Naive B cell (primary cell): ENCODE results near the gene MDK. TPM values are rescaled to one million over a fixed set of nuclear protein-coding genes. Genes with fewer than 3 reads are reported as not detected.

Experiments
- ATAC-seq, 2 donors: fragments of 150-1000 bp; cut with Tn5 transposase; 2 replicates each; pipeline ENCODE4 v1.10.0; 2021; ENCODE audit warnings: low read depth in 2 of 2, mild to moderate bottlenecking in 2 of 2, moderate library complexity in 2 of 2
- DNase-seq: peaks from one replicate; pipeline ENCODE4 v3.0.0; 2022
- H3K27ac Mint-ChIP-seq, 6 donors: one replicate each; pipeline ENCODE4 v1.8.0; 2020 to 2022; ENCODE audit warnings: mild to moderate bottlenecking in 6 of 6, mixed read lengths in 6 of 6, moderate library complexity in 5 of 6, inconsistent platforms in 2 of 6
- H3K27me3 Mint-ChIP-seq, 3 donors: one replicate each; pipeline ENCODE4 v1.8.0; 2021 to 2022; ENCODE audit warnings: mixed read lengths in 3 of 3, mild to moderate bottlenecking in 1 of 3
- H3K36me3 Mint-ChIP-seq, 2 donors: one replicate each; pipeline ENCODE4 v1.8.0; 2020 to 2022; ENCODE audit warnings: mixed read lengths in 2 of 2, inconsistent platforms in 1 of 2, mild to moderate bottlenecking in 1 of 2
- H3K4me1 Mint-ChIP-seq, 3 donors: one replicate each; pipeline ENCODE4 v1.8.0; 2020 to 2022; ENCODE audit warnings: mixed read lengths in 3 of 3, inconsistent platforms in 1 of 3, mild to moderate bottlenecking in 1 of 3, moderate library complexity in 1 of 3
- H3K4me3 Mint-ChIP-seq, 8 donors: one replicate each; pipeline ENCODE4 v1.8.0; 2020 to 2022; ENCODE audit warnings: mild to moderate bottlenecking in 8 of 8, mixed read lengths in 8 of 8, moderate library complexity in 8 of 8, inconsistent platforms in 2 of 8
- H3K9me3 Mint-ChIP-seq, 7 donors: one replicate each; pipeline ENCODE4 v1.8.0; 2020 to 2022; ENCODE audit warnings: mixed read lengths in 7 of 7, mild to moderate bottlenecking in 5 of 7, inconsistent platforms in 2 of 7, moderate library complexity in 1 of 7
- polyA plus RNA-seq, 6 donors: library from polyadenylated mRNA; unstranded; fragments of 300-500 nt; fragmentation: Illumina TruSeq; gene quantifications; one replicate each; pipeline ENCODE4 v1.2.3, GENCODE V29; 2021; ENCODE audit warnings: low read depth in 6 of 6

MDK gene
- polyA plus RNA-seq, 6 donors from 2014 or later: 0.52 to 1.8 (median 1.5) TPM; not detected in 1

- H3K9me3 Mint-ChIP-seq: no peaks in the 10 kb centered on the region
- ATAC-seq (no peak), DNase-seq (no peak)
- peaks cover 2 to 8% (median 4%) of the 10 kb centered on the region in 3 donors for H3K4me1 Mint-ChIP-seq
- H3K36me3 Mint-ChIP-seq: no peaks in the 10 kb centered on the region
- no peak overlapping the region for H3K27ac Mint-ChIP-seq
- H3K4me3 Mint-ChIP-seq: peak overlapping the region in 1 of 8 donors; percentile 8
- peaks cover 13 to 52% (median 44%) of the 10 kb centered on the region in 3 donors for H3K27me3 Mint-ChIP-seq
Observed at GRCh38 chr11:46339816-46340215, 41.7 kb upstream of the MDK start.

- ATAC-seq (no peak), DNase-seq (no peak)
- Mint-ChIP-seq H3K4me1 (peaks cover 17 to 25% (median 21%) of the 10 kb centered on the region in 3 donors), H3K9me3 (no peaks in the 10 kb centered on the region), H3K27me3 (peaks cover 4 to 36% (median 29%) of the 10 kb centered on the region in 3 donors), H3K4me3 (no peak overlapping the region), H3K36me3 (no peaks in the 10 kb centered on the region), H3K27ac (no peak overlapping the region)
Observed at GRCh38 chr11:46341454-46341853, 40.0 kb upstream of the MDK start.

- no peak for ATAC-seq
- DNase-seq: no peak
- Mint-ChIP-seq H3K9me3 (no peaks in the 10 kb centered on the region), H3K36me3 (no peaks in the 10 kb centered on the region), H3K4me3 (no peak overlapping the region), H3K27me3 (peaks cover 4 to 29% (median 28%) of the 10 kb centered on the region in 3 donors), H3K27ac (no peak overlapping the region), H3K4me1 (peaks cover 23 to 31% (median 27%) of the 10 kb centered on the region in 3 donors)
Observed at GRCh38 chr11:46342239-46342638, 39.2 kb upstream of the MDK start.

- peaks cover 4 to 16% (median 16%) of the 10 kb centered on the region in 3 donors for H3K27me3 Mint-ChIP-seq
- H3K4me3 Mint-ChIP-seq: peak overlapping the region in 1 of 8 donors; percentile 91
- H3K4me1 Mint-ChIP-seq: peaks cover 25 to 36% (median 34%) of the 10 kb centered on the region in 3 donors
- no peaks in the 10 kb centered on the region for H3K36me3 Mint-ChIP-seq
- H3K9me3 Mint-ChIP-seq: no peaks in the 10 kb centered on the region
- ATAC-seq: no peak
- no peak overlapping the region for H3K27ac Mint-ChIP-seq
- no peak for DNase-seq
Observed at GRCh38 chr11:46343520-46343919, 37.9 kb upstream of the MDK start.

DNA sequence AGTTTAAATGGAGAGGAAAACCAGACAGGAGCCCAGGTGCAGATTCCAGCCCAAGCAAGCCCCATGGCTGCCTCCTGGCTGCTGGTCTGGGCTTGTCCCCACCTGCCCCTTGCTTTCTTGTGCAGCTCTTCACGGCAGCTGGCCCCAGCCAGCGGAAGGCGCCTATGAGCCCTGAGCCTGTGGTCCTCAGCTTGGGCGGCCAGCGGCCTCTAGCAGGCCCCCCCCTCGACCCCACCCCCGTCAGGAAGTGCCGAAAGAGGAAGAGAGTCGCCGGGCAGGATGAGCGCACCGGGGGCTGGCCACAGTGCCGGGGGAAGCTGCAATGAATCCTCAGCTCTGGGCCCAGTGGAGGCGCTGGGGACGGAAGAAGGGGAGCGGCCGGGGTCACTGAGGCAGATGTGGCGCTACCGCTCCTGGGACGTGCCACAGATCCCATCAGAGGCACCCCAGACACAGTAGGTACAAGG, 36.3 kb upstream of the MDK start:
- Mint-ChIP-seq H3K9me3 (no peaks in the 10 kb centered on the region), H3K4me3 (peak overlapping the region; percentile 80 to 91 (median 86)), H3K27ac (peak overlapping the region in 3 of 6 donors; percentile 57 to 88 (median 82)), H3K27me3 (peaks cover 1 to 3% (median 2%) of the 10 kb centered on the region in 3 donors), H3K4me1 (peaks cover 39 to 47% (median 45%) of the 10 kb centered on the region in 3 donors), H3K36me3 (no peaks in the 10 kb centered on the region)
- ATAC-seq (no peak), DNase-seq (no peak)

- no peak for ATAC-seq
- Mint-ChIP-seq H3K27ac (peak overlapping the region in 3 of 6 donors; percentile 32 to 75 (median 71)), H3K4me3 (peak overlapping the region; percentile 80 to 93 (median 88)), H3K4me1 (peaks cover 39 to 49% (median 47%) of the 10 kb centered on the region in 3 donors), H3K27me3 (no peaks in the 10 kb centered on the region), H3K36me3 (no peaks in the 10 kb centered on the region), H3K9me3 (no peaks in the 10 kb centered on the region)
- DNase-seq: no peak
Observed at GRCh38 chr11:46345881-46346484, 35.5 kb upstream of the MDK start.

DNA sequence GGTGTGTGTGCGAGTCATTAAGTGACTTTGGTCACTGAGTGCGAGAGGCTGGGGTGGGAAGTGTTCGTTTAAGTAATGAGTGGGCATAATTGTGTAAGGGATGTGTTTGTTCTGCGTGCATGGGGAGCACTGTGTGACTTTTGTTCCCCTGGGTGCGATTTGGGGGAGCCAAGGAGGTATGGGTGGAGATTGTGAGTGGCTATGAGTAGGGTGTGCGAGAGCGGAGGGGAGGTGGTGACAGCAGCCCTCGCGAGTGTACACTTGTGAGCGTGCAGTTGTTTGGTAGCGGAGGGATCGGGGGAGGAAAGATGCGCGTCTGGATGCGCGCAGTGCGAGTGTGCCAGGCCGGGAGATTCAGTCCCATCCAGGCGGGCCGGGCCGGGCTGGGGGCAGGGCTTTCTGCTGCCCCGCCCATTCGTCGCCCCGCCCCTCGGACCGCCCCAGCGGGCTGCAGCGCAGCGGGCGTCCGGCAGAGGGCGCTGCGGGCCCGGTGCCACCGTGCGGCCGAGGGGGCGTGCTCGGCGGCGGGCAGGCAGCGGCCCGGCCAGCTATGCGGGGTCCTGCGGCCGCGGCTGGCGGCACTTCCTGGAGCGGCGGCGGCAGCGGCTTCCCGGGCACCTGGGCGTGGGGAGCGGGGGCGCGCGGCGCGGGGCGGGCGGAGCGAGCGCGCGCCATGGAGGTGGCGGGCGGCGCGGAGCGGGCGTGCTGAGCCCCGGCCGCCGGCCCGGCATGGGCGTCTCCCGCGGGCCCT, 34.4 kb upstream of the MDK start, which contains the start of gene DGKZ:
Gene DGKZ, plus strand, starts transcription at position 578 of the 751 bp plus-strand sequence. CDS start 197 bp downstream, outside the sequence.
- H3K36me3 Mint-ChIP-seq: no peaks in the 10 kb centered on the region
- H3K4me1 Mint-ChIP-seq: peaks cover 39 to 60% (median 53%) of the 10 kb centered on the region in 3 donors
- ATAC-seq (peak; percentile 86 to 92), DNase-seq (peak; percentile 96)
- H3K27me3 Mint-ChIP-seq: no peaks in the 10 kb centered on the region
- H3K27ac Mint-ChIP-seq: peak within 1 kb of the TSS; percentile 29 to 97 (median 80)
- H3K9me3 Mint-ChIP-seq: no peaks in the 10 kb centered on the region
- H3K4me3 Mint-ChIP-seq: peak within 1 kb of the TSS; percentile 80 to 95 (median 90)

DNA sequence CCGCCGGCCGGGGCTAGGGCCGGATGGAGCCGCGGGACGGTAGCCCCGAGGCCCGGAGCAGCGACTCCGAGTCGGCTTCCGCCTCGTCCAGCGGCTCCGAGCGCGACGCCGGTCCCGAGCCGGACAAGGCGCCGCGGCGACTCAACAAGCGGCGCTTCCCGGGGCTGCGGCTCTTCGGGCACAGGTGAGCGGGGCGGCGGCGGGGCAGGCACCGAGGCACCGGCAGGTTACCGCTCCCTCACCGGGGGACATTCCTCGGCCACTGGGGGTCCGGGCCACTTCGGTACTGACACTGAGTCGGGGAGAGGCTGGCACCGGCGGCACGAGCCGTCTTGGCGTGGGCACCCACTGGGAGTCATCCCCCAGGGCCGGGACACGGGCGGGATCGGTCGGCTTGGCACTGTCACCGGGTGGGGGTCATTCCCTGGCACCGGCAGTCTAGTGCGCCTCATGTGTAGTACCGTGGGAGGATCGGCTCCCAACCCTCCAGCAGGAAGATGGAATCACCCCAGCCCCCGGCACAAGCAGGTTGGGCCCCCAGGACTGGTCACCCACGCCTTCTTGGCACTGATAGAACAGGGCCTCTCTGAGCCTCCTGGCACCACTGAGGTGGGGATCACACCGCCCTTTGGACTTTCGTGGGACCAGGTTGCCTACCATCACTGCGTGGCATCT, 33.7 kb upstream of the MDK start:
- no peaks in the 10 kb centered on the region for H3K9me3 Mint-ChIP-seq
- no peak for ATAC-seq
- H3K4me1 Mint-ChIP-seq: peaks cover 42 to 63% (median 57%) of the 10 kb centered on the region in 3 donors
- DNase-seq: no peak
- H3K27ac Mint-ChIP-seq: peak overlapping the region in 3 of 6 donors; percentile 21 to 76 (median 65)
- no peaks in the 10 kb centered on the region for H3K27me3 Mint-ChIP-seq
- peak overlapping the region; percentile 80 to 95 (median 88) for H3K4me3 Mint-ChIP-seq
- H3K36me3 Mint-ChIP-seq: no peaks in the 10 kb centered on the region

- H3K4me3 Mint-ChIP-seq: peak overlapping the region; percentile 80 to 95 (median 88)
- H3K27me3 Mint-ChIP-seq: no peaks in the 10 kb centered on the region
- peaks cover 43 to 70% (median 60%) of the 10 kb centered on the region in 3 donors for H3K4me1 Mint-ChIP-seq
Observed at GRCh38 chr11:46348566-46349401, 32.7 kb upstream of the MDK start.

GRCh38 chr11:46350695-46351094, 30.8 kb upstream of the MDK start:
- DNase-seq (no peak), ATAC-seq (no peak)
- Mint-ChIP-seq H3K27me3 (no peaks in the 10 kb centered on the region), H3K27ac (peak overlapping the region in 1 of 6 donors; percentile 15), H3K36me3 (no peaks in the 10 kb centered on the region), H3K9me3 (no peaks in the 10 kb centered on the region), H3K4me1 (peaks cover 33 to 59% (median 49%) of the 10 kb centered on the region in 3 donors), H3K4me3 (peak overlapping the region in 2 of 8 donors; percentile 9 to 41)

More at GRCh38 chr11:46348566-46349401, 32.7 kb upstream of the MDK start:
- H3K27ac Mint-ChIP-seq: peak overlapping the region; percentile 46 to 92 (median 80)
- H3K9me3 Mint-ChIP-seq: no peaks in the 10 kb centered on the region
- no peaks in the 10 kb centered on the region for H3K36me3 Mint-ChIP-seq
- DNase-seq (no peak), ATAC-seq (no peak)

DNA sequence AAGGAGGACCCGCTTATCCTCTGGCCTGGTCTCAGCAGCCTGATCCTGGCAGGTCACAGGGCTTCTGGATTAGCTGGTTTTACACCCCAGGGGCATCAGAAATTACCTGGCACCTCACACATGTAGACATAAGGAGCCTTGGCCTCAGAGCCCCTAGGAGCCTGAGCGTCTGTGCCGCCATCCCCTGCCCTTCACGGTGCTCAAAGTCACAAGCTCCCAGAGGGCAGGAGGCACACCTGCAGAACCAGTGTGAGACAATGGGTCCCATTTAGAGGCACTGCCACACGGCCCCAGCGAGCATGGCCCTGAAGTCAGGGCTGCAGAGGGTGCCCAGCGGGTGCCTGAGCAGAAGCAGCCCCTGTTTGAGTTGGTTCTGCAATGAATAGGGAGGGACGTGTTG, 30.3 kb upstream of the MDK start:
- Mint-ChIP-seq H3K27me3 (no peaks in the 10 kb centered on the region), H3K4me1 (peaks cover 30 to 56% (median 45%) of the 10 kb centered on the region in 3 donors), H3K4me3 (peak overlapping the region in 2 of 8 donors; percentile 25 to 41), H3K36me3 (no peaks in the 10 kb centered on the region), H3K9me3 (no peaks in the 10 kb centered on the region), H3K27ac (no peak overlapping the region)
- DNase-seq: no peak
- ATAC-seq: no peak

- no peaks in the 10 kb centered on the region for H3K36me3 Mint-ChIP-seq
- peak overlapping the region in 2 of 6 donors; percentile 60 to 82 for H3K27ac Mint-ChIP-seq
- peak overlapping the region in 1 of 8 donors; percentile 25 for H3K4me3 Mint-ChIP-seq
- H3K9me3 Mint-ChIP-seq: no peaks in the 10 kb centered on the region
- DNase-seq: no peak
- ATAC-seq: no peak
- H3K27me3 Mint-ChIP-seq: no peaks in the 10 kb centered on the region
- peaks cover 30 to 55% (median 41%) of the 10 kb centered on the region in 3 donors for H3K4me1 Mint-ChIP-seq
Observed at GRCh38 chr11:46351606-46352005, 29.9 kb upstream of the MDK start.
